HEK293T (cell line): ENCODE results near the gene EYS.

Source experiments
- ARNT ChIP-seq: fragments of 450-650 bp; IDR thresholded peaks from 2 replicates; pipeline ENCODE4 v1.6.1; 2017; ENCODE audit warnings: mild to moderate bottlenecking
- BHLHE40 ChIP-seq: fragments of 450-650 bp; IDR thresholded peaks from 2 replicates; pipeline ENCODE4 v1.6.1; 2016; ENCODE audit warnings: mild to moderate bottlenecking, moderate library complexity, borderline replicate concordance
- CTBP1 ChIP-seq: fragments of 450-650 bp; IDR thresholded peaks from 2 replicates; pipeline ENCODE4 v1.6.1; 2016; ENCODE audit warnings: borderline replicate concordance
- FOXA1 ChIP-seq: fragments of 450-650 bp; IDR thresholded peaks from 2 replicates; pipeline ENCODE4 v1.6.1; 2016; ENCODE audit warnings: mild to moderate bottlenecking
- FOXM1 ChIP-seq: fragments of 450-650 bp; IDR thresholded peaks from 2 replicates; pipeline ENCODE4 v1.6.1; 2017; ENCODE audit warnings: mild to moderate bottlenecking, borderline replicate concordance
- HDGF ChIP-seq: fragments of 450-650 bp; IDR thresholded peaks from 2 replicates; pipeline ENCODE4 v1.6.1; 2017; ENCODE audit warnings: antibody characterized with exemption, borderline replicate concordance
- LEF1 ChIP-seq: fragments of 450-650 bp; IDR thresholded peaks from 2 replicates; pipeline ENCODE4 v1.6.1; 2017; ENCODE audit warnings: mild to moderate bottlenecking, borderline replicate concordance
- NFRKB ChIP-seq: fragments of 450-650 bp; IDR thresholded peaks from 2 replicates; pipeline ENCODE4 v1.6.1; 2016; ENCODE audit warnings: mild to moderate bottlenecking, moderate library complexity
- PKNOX1 ChIP-seq: fragments of 450-650 bp; IDR thresholded peaks from 2 replicates; pipeline ENCODE4 v1.6.1; 2016
- SP1 ChIP-seq: fragments of 450-650 bp; IDR thresholded peaks from 2 replicates; pipeline ENCODE4 v1.6.1; 2017
- SUZ12 ChIP-seq: fragments of 450-650 bp; IDR thresholded peaks from 2 replicates; pipeline ENCODE4 v1.6.1; 2016; ENCODE audit warnings: mild to moderate bottlenecking
- ZNF384 ChIP-seq: fragments of 450-650 bp; IDR thresholded peaks from 2 replicates; pipeline ENCODE4 v1.6.1; 2016

- TF ChIP-seq HDGF (no peak), FOXM1 (no peak), SUZ12 (no peak), BHLHE40 (no peak), CTBP1 (no peak), SP1 (no peak), ZNF384 (no peak), LEF1 (no peak), FOXA1 (no peak), ARNT (no peak), NFRKB (no peak), PKNOX1 (no peak)
Measured at GRCh38 chr6:65045801-65046200, 661.2 kb downstream of the EYS start.
